HG03095 (cell line): ENCODE measurements around the gene AFF4.
"Not testable (repeated sequence)": the region's sequence is repeated elsewhere in the genome, so short reads cannot be mapped to it uniquely, and the experiment has no call there.

Experiments
- ATAC-seq: cut with Tn5 transposase; IDR thresholded peaks from one replicate; pipeline ENCODE4 v1.9.1; 2021; ENCODE audit warnings: moderate library complexity; ENCODE audit not compliant: unreplicated experiment

AFF4 gene

DNA sequence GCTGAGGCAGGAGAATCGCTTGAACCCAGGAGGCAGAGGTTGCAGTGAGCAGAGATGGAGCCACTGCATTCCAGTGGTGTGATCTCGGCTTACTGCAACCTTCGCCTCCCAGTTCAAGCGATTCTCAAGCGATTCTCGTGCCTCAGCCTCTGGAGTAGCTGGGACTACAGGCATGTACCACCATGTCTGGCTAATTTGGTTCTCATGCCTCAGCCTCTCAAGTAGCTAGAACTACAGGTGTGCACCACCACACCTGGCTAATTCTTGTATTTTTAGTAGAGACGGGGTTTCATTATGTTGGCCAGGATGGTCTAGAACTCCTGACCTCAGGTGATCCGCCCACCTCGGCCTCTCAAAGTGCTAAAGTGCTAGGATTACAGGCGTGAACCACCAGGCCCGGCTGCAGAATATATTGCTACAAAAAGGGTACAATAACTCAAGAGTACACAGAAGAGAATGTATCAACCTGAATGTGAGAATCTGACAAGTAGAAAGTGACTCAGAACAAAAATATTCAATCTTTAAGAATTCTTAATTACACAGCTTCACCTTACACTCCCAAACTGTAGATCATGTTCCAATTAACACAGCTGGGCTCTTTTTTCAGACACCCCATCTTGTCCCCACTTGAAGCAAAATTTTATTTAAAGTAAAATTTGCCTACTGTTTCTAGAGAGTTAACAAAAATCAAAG is 2.2 kb downstream of the AFF4 start:
- not testable (repeated sequence) for ATAC-seq

DNA sequence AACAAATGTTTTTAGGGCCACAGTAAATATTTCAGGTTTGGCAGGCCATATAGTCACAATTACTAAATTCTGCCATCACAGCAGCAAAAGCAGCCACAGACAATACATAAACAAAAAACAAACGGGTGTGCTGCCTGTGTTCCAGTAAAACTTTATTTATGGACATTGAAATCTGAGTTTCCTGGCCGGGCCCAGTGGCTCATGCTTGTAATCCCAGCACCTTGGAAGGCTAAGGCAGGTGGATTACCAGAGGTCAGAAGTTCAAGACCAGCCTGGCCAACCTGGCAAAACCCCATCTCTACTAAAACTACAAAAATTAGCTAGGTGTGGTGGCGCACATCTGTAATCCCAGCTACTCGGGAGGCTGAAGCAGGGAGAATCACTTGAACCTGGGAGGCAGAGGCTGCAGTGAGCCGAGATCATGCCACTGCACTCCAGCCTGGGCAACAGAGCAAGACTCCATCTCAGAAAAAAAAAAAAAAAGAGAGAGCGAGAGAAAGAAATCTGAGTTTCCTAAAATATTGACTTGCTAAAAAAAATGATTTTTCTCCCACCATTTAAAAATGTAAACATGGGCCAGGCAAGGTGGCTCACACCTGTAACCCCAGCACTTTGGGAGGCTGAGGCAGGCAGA is 7.2 kb downstream of the AFF4 start:
- ATAC-seq = not testable (repeated sequence)

GRCh38 chr5:132953710-132954109 is 9.7 kb downstream of the AFF4 start:
- no peak for ATAC-seq

- ATAC-seq = no peak
Measured at GRCh38 chr5:132952829-132953228, 10.6 kb downstream of the AFF4 start.

- no peak for ATAC-seq
Measured at GRCh38 chr5:132951897-132952296, 11.5 kb downstream of the AFF4 start.

- no peak for ATAC-seq
Measured at GRCh38 chr5:132949136-132949535, 14.3 kb downstream of the AFF4 start.

DNA sequence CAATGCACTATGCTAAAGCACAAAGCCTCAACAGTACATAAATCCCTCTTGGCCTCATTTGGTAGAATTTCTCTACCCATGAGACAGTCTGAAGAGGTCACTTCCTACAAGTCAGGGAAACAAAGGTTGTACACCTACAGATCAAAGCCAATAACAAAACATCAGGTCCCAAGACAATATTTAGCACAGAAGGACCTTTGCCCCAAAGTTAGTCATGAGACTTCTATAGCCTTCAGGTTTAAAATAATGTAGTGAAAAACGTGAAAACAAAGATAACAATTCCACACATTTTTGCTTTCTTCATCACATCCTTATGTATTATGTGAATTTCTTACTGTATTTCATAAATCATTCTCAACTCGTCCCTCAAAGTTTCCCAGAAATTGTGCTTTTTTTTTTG is 15.8 kb downstream of the AFF4 start:
- no peak for ATAC-seq

DNA sequence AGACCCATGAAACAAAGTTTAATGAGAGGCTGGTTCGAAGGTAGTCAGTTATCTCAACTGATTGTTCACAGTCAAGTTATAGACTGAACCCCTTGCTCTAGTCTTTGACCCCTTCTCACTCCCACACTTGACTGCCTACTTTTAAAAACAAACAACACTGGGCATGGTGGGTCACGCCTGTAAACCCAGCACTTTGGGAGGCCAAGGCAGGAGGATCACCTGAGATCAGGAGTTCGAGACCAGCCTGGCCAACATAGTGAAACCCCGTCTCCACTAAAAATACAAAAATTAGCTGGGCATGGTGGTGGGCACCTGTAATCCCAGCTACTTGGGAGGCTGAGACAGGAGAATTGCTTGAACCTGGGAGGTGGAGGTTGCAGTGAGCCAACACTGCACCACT is 18.1 kb downstream of the AFF4 start:
- not testable (repeated sequence) for ATAC-seq

DNA sequence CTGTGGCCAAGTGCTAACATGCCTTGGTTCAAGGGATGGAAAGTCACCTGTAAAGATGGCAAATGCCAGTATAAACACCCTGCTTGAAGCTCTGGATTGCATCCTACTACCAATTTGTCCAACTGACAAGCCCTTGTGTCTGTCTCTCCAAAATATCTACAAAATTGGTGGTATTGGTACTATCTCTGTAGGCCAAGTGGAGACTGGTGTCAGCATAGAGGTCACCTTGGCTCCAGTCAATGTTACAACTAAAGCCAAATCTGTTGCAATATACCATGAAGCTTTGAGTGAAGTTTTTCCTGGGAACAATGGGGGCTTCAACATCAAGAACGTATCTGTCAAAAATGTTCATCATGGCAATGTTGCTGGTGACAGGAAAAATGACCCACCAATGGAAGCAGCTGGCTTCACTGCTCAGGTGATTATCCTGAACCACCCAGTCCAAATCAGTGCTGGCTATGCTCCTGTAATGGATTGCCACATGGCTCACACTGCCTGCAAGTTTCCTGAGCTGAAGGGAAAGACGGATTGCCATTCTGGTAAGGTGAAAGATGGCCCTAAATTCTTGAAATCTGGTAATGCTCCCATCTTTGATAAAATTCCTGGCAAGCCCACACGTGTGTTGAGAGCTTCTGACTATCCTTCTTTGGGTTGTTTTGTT is 19.9 kb downstream of the AFF4 start:
- ATAC-seq = no peak

DNA sequence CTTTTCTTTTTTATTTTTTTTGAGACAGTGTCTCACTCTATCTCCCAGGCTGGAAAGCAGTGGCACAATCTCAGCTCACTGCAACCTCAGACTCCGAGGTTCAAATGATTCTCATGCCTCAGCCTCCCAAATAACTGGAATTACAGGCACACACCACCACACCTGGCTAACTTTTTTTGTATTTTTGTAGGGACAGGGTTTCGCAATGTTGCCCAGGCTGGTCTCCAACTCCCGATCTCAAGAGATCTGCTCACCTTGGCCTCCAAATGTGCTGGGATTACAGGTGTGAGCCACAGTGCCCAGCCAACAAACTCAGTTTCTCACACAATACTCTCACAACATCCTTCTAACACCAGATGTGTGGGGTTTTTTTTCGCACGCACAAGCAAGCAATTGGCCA is 22.1 kb downstream of the AFF4 start:
- ATAC-seq = no peak

- ATAC-seq = no peak
Measured at GRCh38 chr5:132928062-132928407, 35.4 kb downstream of the AFF4 start.

DNA sequence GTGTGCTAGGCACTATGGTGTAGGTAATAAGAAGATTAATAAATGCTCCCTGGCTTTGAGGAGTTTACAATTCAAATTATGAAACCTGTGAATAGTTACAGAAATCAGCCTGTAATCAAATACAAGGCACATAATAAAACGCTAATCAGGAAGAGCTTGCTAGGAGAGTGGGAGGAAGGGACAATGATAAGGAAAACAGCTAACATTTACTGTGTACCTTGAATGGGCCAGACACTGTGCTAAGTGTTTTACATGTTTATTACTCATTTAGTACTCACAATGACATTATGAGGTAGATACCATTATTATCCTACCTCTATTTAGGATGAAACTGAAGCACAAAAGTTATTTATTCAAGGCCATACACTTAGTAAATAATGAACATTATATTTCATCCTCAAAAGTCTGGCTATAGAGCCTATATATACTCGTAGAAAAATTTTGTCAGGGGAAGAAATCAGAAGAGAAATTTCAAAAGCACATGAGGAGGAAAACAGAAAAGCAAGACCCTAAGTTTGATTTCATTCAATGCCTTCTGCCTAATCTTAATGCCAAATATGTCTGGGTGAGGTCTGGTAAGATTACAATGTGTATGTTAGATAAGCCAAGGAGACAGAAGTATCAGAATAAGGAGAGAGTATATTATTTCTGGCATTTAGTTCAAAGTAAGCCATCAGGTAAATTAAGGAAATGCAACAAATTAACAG is 35.9 kb downstream of the AFF4 start:
- no peak for ATAC-seq

- ATAC-seq = no peak
Measured at GRCh38 chr5:132926437-132926836, 37.0 kb downstream of the AFF4 start.

GRCh38 chr5:132916086-132916485 is 47.3 kb downstream of the AFF4 start:
- no peak for ATAC-seq

DNA sequence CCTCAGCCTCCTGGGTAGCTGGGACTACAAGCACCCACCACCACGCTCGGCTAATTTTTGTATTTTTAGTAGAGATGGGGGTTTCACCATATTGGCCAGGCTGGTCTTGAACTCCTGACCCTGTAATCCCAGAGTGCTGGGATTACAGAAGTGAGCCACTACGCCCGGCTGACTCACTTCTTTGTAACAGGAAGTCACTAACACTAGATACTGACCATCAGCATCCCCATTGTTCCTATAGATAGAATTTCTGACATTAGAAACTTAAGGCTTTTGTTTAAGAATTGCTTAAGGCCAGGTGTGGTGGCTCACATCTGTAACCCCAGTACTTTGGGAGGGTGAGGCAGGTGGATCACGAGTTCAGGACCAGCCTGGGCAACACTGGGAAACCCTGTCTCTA is 47.8 kb downstream of the AFF4 start:
- ATAC-seq = no peak

DNA sequence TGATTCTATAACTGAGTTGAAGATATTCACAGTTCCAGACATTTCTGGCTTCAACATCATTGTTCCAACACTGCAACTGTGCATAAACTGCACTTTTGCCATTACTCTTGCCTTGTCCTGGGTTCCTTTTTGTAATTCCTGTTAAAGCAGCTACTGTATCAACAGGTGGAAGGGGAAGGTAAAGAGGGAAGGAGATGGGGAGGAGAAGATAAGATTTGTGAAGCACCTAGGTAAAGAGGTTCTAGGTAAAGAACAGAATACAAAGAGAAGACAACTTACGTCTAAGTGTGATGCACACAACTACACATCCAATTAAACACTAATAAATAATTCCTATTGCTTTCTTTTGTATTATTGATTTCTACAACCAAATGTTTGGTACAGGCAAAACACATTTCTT is 53.7 kb downstream of the AFF4 start:
- ATAC-seq = no peak

GRCh38 chr5:132907161-132907560 is 56.3 kb downstream of the AFF4 start:
- ATAC-seq = no peak

DNA sequence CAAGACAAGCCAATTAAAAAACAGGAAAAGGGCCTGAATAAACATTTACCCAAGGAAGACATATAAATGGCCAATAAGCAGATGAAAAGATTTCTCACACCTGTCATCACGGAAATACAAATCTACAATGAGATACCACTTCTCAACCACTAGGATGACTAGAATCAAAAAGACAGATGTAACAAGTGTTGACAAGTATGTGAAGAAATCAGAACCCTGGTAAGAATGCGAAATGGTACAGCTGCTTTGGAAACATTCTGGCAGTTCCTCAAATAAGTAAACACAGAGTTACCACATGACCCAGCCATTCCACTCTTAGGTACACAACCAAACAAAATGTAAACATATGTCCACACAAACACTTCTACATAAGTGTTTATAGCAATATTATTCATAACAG is 57.5 kb downstream of the AFF4 start:
- ATAC-seq = no peak

DNA sequence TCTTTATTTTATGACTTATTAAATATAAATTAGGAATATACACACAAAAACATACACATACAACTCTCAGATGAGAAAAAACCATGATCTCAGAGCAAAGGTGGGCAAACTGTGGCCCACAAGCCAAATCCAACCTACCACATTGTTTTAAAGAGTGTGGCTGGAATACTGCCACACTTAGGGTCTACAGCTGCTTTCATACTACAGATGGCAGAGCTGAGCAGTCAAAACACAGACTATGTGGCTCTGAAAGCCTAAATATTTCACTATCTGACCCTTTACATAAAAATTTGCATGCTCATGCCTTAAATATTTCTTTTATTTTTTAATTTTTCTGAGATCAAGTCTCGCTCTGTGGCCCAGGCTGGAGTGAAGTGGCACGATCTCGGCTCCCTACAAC is 61.7 kb downstream of the AFF4 start:
- ATAC-seq = no peak

DNA sequence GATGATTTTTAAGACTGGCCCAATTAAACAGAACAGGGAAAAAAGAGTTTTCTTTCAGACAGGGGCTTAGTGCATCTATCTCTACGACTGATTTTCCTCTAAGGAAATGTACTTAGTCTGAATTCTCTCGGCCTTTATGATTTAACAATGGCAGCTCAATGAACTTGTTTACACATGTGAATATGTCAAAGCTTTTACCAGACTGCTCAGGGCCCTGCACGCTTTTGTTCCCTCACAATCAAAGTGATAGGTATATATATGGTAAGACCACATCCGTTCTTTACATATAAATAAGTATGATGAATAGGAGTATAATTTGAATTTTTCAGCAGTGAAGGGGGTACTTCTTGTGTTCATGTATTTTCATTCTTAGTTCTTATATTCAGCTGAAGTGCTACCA is 62.4 kb downstream of the AFF4 start:
- no peak for ATAC-seq

- ATAC-seq = no peak
Measured at GRCh38 chr5:132898094-132898493, 65.3 kb downstream of the AFF4 start.

DNA sequence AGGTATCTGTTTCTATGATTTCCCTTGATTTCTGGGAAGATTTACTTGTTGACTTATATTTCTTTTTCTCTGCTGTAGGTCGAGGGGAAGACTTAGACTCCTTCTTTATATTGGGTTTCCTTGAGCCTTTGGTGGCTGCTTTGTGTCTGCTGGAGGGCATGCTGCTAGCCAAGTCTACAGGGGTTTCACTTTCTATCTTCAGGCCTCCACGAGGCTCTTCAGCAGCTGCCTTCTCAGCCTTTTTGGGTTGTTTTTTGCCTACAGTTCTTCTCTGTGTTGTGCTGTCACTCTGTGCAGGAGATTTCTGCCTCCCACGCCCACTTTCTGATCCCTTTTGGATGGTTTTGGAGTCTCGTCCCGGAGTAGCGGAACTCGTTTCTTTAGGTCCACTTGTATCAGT is 66.7 kb downstream of the AFF4 start:
- no peak for ATAC-seq
